K562 treated with DMSO at 1 percent for 4 hours (cell line): ENCODE data around the gene SUN1. TPM values are rescaled to one million over a fixed set of nuclear protein-coding genes. Genes with fewer than 3 reads are reported as not detected.

ENCODE experiments used
- total RNA-seq: library from RNA; unstranded; fragments of 300-600 nt; gene quantifications from 2 replicates; pipeline ENCODE4 v1.2.3, GENCODE V29; 2022; ENCODE audit not compliant: insufficient read depth

The SUN1 gene, protein sequence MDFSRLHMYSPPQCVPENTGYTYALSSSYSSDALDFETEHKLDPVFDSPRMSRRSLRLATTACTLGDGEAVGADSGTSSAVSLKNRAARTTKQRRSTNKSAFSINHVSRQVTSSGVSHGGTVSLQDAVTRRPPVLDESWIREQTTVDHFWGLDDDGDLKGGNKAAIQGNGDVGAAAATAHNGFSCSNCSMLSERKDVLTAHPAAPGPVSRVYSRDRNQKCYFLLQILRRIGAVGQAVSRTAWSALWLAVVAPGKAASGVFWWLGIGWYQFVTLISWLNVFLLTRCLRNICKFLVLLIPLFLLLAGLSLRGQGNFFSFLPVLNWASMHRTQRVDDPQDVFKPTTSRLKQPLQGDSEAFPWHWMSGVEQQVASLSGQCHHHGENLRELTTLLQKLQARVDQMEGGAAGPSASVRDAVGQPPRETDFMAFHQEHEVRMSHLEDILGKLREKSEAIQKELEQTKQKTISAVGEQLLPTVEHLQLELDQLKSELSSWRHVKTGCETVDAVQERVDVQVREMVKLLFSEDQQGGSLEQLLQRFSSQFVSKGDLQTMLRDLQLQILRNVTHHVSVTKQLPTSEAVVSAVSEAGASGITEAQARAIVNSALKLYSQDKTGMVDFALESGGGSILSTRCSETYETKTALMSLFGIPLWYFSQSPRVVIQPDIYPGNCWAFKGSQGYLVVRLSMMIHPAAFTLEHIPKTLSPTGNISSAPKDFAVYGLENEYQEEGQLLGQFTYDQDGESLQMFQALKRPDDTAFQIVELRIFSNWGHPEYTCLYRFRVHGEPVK
- total RNA-seq, result 85.7 and 95.8 TPM in 2 replicates

GRCh38 chr7:832167-832967 lies at the start of gene SUN1:
Gene SUN1 (plus strand): TSS chr7:832476. CDS start chr7:832525, 49 bp downstream.

DNA sequence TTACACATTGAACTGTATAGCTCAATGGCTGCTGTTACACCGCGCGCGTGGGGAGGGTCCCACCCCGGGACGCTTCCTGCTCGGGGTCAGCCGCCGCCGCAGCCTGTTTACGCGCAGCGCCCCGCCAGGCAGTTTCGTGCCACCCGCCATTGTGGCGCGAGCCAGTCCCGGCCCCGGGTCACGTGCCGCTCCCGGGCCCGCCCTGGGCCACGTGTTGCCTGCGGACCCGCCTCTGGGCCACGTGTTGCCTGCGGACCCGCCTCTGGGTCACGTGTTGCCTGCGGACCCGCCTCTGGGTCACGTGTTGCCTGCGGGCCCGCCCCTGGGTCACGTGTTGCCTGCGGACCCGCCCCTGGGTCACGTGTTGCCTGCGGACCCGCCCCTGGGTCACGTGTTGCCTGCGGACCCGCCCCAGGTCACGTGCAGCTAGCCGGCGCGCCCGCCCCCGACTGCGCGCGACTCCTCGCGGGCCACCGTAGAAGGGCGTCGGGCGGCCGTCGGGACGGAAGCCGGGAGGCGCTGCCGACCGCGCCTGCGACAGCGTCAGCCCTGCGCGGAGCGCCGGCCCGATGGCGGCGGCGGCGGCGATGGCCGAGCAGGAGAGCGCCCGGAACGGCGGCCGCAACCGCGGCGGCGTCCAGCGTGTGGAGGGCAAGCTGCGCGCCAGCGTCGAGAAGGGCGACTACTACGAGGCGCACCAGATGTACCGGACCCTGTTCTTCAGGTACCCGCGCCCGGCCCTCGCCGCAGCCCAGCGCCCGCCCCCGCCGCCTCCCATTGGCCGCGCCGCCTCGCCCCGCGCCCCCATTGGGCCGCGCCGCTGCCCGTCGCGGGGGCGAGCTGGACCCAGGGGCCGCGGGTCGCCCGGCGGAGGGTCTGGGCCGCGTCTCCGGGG lies 44.0 kb downstream of the SUN1 start, which contains the start of gene GET4:
TSS of gene GET4 (plus strand) at position 478 of the 895 bp plus-strand sequence. CDS start at position 570, 92 bp downstream.

Other genes starting within 250 kb of the SUN1 start
- 21.9 and 22.3 TPM in 2 replicates for gene DNAAF5, start 105.8 kb upstream of the SUN1 start, total RNA-seq
- 12.8 and 15.0 TPM in 2 replicates for gene PRKAR1B, start 105.2 kb upstream of the SUN1 start, total RNA-seq
- gene GET4, start 44.1 kb downstream of the SUN1 start, total RNA-seq, result 109 and 120 TPM in 2 replicates
- gene ADAP1, start 122.2 kb downstream of the SUN1 start, total RNA-seq, result 0.75 and 3.4 TPM in 2 replicates
- 7.4 and 9.3 TPM in 2 replicates for gene COX19, start 143.1 kb downstream of the SUN1 start, total RNA-seq
- not detected in 2 replicates for gene CYP2W1, start 150.7 kb downstream of the SUN1 start, total RNA-seq
- 4.1 and 5.4 TPM in 2 replicates for gene GPR146, start 212.1 kb downstream of the SUN1 start, total RNA-seq